HT1080 (cell line): Measurements from ENCODE around the gene GABRR3. TPM values are rescaled to one million over a fixed set of nuclear protein-coding genes. Genes with fewer than 3 reads are reported as not detected.
"Not testable (repeated sequence)": the region's sequence is repeated elsewhere in the genome, so short reads cannot be mapped to it uniquely, and the experiment has no call there.

Experiments
- DNase-seq: peaks from one replicate; pipeline ENCODE4 v3.0.0-alpha.2; 2015; ENCODE audit warnings: low read depth
- total RNA-seq: library from RNA; depleted of rRNA; stranded (reverse); fragments of >200 nt; shearing (Covaris generic); gene quantifications from 2 replicates; pipeline ENCODE4 v1.2.3, GENCODE V29; 2014

Gene GABRR3
- total RNA-seq, 1 experiment from 2014 or later: not detected

DNA sequence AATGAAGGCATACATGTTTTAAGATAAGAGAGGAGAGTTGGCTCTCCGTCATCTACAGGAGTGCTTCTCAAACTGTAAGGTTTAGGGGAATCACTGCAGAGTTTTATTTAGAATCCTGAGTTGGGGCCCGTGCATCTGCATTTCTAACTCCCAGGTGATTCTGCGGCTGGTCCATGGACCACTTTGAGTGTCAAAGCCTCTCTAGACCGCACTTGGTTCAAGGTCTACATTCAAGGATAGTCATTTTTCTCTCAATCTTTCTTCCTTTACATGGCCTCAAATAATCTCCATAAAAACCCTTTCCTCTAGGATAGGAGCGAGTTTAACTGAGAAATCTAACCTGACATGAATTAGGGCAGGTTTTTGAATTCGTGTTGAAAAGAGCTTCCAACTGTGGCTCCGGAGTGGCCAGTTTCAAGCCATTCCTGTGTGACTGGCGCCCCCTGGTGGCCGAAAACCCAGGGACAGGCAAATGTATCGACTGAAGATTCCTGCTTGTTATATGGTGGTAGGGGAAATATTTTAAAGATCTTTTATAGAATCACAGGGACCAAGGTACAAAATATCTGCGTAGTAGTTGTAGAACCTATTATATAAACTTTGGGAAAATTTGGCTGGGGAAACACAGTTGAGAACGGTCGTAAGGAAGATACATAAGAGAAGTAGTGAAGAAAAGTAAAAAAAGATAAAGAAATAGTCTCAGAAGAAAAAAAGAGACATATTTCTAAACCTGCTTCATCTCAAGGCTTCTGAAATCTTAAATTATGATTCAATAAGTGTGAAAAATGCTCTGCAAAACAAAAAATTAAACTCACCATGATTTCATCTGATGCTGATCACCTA is 11.9 kb downstream of the GABRR3 start:
- peak; percentile 60 for DNase-seq

DNA sequence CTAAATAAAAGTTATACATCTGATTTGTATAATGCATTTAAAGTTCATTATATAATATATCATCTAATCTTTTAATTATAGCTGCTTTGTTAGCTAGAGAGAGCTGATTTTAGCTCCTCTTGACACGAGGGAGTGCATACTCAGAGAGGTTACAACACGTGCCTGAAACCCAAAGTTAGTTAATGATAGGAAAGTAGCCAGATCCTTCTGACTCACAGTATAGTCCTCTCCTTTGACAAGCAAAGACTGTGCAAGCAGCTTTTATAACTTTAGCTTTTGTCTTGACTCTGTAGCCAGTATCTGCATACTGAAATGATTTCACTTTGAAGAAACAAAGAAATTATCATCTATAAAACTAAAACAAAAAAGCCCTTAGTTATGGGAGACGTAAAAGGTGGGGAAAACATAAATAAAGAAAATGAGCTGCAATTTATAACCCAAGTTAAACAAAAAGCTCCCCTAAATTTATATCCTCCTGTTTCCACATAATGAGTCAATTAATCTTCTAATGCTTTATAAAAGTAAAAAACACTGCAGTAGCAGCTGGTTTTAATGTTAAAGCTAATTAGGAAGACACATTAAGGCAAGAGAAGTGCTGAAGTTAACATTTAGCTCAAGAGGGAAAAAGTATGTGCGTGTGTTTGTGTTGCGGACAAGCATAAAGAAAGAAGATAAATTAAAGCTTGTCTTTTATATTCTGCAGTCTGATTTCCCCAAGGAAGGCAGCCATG is 13.1 kb downstream of the GABRR3 start:
- peak; percentile 42 for DNase-seq

DNA sequence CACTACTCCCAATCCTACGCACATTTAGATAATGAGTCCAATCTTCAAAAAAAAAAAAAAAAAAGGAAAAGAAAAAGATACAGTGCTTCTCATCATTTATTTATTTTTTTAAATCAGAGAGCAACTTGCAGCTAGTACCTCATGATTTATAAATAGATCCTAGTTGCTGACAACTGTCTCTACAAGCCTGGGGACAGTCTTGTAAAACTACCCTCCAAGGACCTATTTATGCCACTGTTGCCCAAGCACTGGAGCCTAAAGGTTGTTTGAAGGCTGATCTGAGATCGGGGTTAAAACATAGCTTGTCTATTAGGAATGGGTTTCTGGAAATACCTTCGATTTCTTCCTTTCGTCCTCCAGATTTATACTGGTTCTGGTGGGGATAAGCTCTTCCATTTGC is 14.7 kb downstream of the GABRR3 start:
- no peak for DNase-seq

DNA sequence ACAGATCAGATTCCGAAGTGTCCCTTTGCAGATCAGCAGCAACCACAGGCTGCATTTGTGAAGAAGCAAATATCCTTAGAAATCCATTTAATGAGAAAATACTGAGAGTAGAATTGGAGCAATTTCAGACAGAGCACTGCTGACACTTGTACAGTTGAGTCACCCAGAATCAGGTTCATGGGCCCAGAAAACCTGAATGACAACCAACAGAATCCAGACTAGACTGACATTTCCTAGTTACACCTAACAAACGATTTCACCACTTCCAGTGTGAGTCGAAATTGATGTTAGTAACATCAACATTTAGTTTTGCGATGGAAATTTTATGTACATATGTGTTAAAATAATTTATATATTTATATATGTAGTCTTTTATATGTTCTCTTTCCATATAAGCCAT is 16.8 kb downstream of the GABRR3 start:
- DNase-seq: no peak

- no peak for DNase-seq
These were observed 20.9 kb downstream of the GABRR3 start for GRCh38 chr3:98014268-98014585.

DNA sequence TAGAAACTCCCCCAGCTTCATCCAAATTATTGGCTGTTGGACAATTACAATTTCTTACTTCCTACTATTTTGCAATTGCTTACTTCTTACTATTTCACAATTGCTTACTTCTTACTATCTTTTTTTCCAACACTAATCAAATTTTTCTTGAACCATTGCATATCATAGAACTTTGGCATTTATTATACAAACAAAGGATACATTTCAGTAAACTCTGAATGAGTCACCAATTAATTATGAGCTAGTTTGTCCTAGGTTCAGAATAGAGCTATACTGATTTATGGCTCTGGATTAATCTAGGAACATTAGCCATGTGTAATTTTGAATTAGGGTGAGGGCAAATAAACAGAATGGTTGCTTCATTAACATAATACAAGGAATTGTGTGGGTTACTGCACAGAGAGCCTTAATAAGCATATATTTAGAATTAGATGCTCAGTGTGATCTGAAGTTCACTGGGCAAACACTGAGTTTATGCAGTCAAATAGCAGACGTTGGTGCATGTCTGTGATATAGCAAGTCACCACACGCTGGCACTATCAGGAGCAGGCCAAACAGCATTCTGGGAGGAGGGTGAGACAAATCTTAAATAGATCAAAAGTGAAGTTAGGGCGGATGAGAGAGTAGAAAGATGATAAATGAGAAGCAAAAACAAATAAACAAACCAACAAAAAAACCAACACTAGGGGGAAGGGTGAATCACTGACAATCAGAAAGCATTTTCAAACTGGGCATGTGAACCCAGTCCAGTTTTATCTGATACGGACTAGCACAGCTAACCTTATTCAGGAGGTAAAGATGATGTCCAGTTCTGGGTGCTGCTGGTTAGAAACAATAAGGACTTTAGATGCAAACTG is 21.5 kb downstream of the GABRR3 start:
- no peak for DNase-seq

GRCh38 chr3:98012979-98013378 is 22.1 kb downstream of the GABRR3 start:
- DNase-seq: no peak

DNA sequence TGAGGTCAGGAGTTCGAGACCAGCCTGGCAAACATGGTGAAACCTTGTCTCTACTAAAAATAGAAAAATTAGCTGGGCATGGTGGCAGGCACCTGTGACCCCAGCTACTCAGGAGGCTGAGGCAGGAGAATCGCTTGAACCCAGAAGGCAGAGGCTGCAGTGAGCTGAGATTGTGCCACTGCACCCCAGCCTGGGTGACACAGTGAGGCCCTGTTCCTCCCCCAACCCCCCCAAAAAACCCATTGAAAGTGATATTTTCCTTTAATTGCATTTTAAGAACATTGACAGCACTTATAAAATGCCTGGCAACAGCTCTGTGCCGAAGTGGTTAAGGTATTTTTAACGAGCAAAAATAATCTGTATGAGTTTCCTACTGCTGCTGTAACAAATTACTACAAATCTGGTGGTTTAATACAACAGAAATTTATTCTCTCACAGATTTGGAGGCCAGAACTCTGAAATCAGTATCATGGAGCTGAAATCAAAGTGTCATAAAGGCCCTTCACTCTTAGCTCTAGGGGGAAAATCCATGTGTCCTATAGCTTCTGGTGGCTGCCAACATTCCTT is 24.1 kb downstream of the GABRR3 start:
- DNase-seq: not testable (repeated sequence)

DNA sequence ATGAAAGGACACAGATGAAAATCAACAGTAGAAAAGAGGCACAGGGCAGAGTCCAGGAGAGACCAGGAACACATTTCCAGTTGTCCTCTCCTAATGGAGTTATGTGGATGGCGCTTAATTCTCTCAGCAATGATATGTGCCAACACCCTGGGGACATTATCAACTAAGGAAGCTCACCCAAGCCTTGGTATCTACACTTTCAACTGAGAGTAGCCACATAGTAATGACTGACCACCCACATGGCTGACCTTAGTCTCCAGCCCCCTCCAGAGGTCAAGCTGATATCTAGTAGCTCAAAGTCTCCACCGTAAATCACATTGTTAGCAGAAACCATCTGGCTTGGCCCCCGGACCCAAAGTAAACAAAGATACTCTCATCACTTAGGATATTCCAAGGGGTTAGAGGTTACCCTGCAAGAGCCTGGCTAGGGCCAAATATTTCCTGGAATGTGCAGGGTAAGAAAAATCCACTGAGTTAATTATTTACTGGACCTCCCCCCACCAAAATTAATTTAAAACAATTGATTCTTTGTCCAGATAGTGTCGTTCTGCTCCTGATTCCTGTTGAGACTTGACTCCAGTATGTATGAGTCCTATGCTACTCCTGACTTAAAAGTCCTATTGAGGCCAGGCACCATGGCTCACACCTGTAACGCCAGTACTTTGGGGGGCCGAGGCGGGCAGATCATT is 24.8 kb downstream of the GABRR3 start:
- DNase-seq: no peak

DNA sequence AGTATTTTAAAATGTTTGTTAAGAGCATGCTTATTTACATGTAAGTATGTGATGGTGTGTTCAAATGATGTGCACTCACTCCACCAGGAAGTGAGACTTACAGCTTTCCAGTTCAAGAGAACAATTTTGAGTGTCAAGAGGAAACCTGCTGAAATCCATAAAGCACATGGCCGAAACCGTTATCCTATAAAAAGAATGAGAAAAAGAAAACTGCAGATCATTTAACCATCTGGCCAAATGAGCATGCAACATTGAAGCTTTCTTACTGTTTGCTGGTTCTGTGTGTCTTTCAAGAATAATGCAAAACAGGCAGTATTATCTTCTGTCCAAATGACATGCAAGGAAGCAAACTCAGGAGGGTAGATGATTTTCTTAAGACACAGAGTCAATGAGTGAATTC is 26.3 kb downstream of the GABRR3 start:
- no peak for DNase-seq

DNA sequence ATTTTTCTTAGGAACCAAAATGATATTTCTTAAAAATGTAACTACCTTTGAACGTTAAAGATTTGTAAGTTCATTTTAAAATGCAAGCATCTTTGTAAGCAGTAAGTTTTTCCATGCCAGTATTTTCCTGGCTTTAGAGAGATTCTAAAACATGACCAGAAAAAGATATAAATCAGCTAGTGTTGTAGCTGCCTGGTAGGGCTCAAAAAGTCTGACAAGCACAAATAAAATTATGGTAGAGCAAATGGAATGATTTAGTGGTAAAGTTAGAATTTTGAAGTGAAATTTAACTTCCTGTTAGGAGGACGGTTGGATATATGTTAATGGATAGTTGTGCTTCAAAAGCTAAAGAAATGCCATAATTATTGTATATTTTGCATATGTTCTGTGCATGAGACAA is 29.7 kb downstream of the GABRR3 start:
- no peak for DNase-seq

DNA sequence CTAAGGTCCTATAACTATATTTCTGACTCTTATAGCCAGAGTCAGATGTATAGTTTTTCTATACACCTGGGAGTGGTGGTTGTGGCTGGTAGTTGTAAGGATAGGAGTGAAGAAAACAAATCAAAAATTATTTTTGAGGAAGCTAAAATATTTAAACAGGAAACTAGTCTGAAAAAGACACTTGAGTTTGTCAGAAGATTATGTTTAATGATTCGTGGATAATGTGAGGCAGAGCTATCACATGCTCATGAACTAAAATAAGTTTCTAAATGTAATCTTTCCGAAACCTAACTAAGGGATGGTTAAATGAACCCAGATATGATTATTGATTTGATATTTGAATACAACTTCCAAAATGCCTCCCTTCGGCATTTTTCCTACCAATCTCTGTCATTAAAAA is 30.4 kb downstream of the GABRR3 start:
- DNase-seq: no peak

DNA sequence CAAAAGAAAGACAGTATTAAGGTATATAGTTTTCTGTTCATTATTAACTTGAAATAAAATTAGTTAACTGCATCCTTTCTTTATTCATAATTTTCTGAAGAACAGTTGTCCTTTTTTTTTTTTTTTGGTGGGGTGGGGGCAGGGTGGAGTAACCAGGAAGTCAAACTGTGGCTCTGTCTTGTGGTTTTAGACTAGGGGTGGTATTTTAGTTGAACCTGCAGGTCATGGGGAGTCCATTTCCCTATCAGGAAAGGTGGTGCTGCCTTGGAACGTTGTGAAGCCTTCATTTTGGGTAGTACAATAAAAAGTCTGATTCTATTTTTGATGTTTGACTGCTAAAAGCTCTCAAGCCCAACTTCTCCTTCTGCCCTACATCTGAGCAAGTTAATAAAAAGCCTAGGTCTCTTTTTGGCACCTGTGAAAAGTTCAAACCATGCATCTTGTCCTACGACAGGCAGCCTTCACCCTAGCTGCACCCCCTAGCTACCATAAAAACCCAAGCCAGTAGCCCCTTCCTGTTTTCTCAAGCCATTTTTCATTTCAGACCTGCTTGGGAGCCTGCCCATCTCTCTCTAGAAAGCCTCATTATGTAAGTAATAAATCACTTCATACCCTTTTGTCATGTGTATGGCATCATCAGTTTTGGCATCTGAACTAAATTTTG is 31.7 kb downstream of the GABRR3 start:
- no peak for DNase-seq

DNA sequence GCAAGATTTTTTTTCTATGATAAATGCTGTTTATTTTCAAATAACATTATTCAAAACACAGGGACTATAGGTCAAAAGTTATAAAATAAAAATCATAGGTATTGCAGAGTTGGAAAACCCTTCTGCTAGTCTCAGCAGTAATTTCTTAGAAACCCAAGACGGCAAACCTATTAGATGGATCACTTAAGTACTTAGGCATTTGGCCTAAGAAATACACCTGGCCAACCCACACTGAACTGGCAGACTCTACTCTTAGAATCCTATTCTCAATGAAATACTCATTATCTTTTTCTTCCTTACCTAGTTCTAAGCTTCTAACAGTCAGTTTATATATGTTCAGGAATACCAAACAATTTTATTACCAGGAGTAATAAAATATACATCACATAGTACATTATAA is 32.4 kb downstream of the GABRR3 start:
- DNase-seq: no peak

DNA sequence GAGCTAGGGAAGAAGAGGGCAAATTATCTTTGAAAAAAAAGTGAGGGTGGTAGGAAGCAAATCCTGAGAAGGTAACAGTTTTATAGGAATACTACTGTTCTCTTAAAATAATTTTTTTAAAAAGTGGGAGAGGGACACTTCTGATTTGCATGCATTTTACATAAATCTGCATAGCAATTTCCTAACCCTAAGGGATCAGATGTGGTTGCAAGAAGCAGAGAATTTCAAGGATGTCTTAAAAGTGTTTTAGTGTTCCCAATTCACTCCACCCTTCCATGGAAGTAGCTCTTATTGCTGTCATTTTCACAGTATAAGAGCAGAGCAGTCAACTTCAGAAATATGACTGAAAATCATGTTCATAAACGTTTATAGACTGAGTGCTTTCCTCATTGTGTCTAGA is 35.1 kb downstream of the GABRR3 start:
- no peak for DNase-seq

GRCh38 chr3:97999103-97999502 is 36.0 kb downstream of the GABRR3 start:
- no peak for DNase-seq

DNA sequence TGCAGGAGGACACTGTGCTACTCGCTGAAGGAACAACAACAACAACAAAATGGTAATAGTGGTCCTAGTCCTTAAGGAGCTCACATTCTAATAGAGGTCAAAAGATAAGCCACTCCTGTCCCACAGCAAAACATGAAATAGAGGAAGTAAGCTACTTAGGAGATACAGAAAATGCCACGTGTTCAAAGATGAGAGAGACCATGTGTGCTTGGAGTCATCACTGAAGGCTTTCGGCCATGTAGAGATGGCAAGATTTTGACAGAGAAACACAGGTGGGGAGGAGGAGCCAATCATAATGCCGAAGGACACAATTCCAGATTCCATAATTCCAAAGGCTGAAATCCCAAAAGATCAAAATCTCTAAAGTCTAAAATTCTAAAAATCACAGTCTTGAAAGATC is 38.1 kb downstream of the GABRR3 start:
- no peak for DNase-seq

- DNase-seq: no peak
These were observed 40.7 kb downstream of the GABRR3 start for GRCh38 chr3:97994328-97994945.

DNA sequence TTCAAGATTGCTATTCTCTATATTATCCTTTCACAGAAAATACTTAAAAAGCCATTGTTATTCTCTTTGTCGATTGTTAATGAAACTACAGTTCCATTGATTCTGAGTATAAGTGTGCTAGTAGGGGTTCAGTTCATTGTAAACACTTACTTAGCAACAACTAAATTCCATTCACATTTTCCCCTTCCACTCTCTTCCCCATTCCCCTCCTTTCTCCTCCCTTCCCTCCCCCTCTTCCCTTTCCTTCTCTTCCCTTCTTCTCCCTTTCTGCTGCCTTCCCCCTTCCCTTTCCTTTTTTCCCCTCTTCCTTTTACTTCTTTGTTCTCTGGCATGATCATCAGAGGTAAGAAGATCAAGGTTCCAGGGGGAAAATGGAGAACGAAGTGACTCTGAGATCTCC is 41.6 kb downstream of the GABRR3 start:
- DNase-seq: no peak

- no peak for DNase-seq
These were observed 42.5 kb downstream of the GABRR3 start for GRCh38 chr3:97992547-97993173.
